IPS-18c (cell line): ENCODE measurements around the gene PLIN1.
"Not testable (repeated sequence)": the region's sequence is repeated elsewhere in the genome, so short reads cannot be mapped to it uniquely, and the experiment has no call there.

Experiments
- H3K4me3 ChIP-seq: 2 replicates; pipeline ENCODE4 v1.7.0; 2013; ENCODE audit warnings: low read depth, mild to moderate bottlenecking, low read length, moderate library complexity; ENCODE audit not compliant: insufficient read depth
- H3K9me3 ChIP-seq: one replicate; pipeline ENCODE4 v1.6.1; 2013; ENCODE audit warnings: mild to moderate bottlenecking, low read length, moderate library complexity; ENCODE audit not compliant: control insufficient read depth, insufficient read depth

PLIN1 gene, protein sequence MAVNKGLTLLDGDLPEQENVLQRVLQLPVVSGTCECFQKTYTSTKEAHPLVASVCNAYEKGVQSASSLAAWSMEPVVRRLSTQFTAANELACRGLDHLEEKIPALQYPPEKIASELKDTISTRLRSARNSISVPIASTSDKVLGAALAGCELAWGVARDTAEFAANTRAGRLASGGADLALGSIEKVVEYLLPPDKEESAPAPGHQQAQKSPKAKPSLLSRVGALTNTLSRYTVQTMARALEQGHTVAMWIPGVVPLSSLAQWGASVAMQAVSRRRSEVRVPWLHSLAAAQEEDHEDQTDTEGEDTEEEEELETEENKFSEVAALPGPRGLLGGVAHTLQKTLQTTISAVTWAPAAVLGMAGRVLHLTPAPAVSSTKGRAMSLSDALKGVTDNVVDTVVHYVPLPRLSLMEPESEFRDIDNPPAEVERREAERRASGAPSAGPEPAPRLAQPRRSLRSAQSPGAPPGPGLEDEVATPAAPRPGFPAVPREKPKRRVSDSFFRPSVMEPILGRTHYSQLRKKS

DNA sequence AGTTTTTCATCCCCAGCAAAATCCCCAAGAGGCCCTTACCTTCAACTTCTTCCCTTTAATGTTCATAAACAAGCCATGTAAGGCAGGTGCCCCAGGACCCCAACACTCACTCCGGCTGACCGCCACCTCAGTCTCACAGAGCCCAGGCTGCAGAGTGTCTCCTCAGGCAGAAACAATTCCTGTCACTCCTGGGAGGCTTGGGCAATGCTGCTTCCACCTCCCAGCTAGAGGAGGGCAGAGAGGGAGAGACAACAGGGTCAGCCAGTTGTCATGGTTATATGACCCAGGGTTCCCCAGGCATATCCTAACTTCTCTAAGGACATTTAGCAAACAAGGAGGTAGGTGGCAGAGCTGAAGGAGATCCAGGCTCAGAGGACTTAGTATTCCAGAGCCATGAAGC, at the start of gene PLIN1:
Gene PLIN1, minus strand, starts transcription at position 156 of the 400 bp plus-strand sequence. CDS start 1,878 bp downstream, outside the sequence.
- Histone ChIP-seq H3K4me3 (no peak within 1 kb of the TSS), H3K9me3 (no peaks in the 10 kb centered on the region)

DNA sequence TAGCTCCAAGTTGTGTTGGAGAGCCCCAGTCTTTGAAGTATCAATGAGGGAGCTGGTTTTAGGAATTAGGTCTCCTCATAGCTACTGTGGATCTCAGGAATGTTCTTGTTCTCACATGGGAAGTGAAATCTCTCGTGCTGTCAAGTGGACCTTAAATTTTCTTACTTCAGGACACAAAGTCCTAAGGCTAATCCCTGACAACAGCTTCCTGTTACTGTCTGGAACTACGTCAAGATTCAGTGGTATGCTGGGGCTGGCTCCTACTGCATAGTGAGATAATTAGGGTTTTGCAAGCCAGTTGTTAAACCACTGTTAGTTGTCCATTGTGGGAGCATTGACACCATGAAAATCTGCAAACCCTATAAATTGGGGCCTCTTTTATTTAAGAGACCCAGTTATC, 49.1 kb upstream of the PLIN1 start:
- no peaks in the 10 kb centered on the region for H3K9me3 ChIP-seq
- H3K4me3 ChIP-seq, result no peak overlapping the region

DNA sequence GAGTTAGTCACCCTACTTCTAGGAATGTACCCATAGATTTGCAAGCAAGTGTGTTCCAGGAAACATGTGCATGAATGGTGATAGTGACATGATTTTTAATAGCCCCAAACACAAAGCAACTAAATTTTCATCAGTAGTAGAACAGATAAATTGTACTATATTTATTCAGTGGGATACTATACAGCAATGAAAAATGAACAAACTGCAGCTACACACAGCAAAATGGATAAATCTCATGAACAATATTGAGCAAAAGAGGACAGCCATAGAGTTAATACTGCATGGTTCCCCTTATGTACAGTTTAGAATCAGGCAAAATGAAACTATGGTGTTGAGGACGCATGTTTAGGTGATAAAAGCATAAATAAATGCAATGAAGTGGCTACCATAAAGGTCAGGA, 45.9 kb upstream of the PLIN1 start:
- Histone ChIP-seq H3K9me3 (no peaks in the 10 kb centered on the region), H3K4me3 (no peak overlapping the region)

DNA sequence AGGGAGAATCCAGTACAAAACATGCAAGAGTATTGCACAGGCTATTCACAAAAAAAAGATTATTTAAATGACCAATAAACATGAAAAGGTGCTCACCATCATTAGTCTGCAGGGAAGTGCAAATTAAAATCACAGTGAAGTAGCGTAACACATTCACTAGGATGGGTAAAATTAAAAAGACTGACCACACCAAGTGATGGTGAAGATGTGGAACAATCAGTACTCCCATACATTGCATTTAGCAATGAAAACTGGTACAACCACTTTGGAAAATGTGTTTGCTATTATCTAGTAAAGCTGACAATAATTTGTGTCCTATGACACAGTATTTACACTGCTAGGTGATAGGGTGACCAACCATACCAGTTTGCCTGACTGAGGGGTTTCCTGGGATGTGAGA, 45.5 kb upstream of the PLIN1 start:
- Histone ChIP-seq H3K9me3 (no peaks in the 10 kb centered on the region), H3K4me3 (no peak overlapping the region)

DNA sequence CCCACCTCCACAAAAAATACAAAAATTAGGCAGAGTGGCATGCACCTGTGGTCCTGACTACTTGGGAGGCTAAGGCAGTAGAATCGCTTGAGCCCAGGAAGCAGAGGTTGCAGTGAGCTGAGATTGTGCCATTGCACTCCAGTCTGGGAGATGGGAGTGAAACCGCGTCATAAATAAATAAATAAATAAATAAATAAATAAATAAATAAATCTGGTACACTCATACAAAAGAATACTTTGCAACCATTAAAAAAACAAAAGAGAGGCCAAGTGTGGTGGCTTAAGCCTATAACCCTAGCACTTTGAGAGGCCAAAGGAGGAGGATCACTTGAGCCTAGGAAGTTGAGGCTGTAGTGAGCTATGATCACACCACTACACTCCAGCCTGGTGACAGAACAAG, 43.9 kb upstream of the PLIN1 start:
- Histone ChIP-seq H3K4me3 (no peak overlapping the region), H3K9me3 (no peaks in the 10 kb centered on the region)

DNA sequence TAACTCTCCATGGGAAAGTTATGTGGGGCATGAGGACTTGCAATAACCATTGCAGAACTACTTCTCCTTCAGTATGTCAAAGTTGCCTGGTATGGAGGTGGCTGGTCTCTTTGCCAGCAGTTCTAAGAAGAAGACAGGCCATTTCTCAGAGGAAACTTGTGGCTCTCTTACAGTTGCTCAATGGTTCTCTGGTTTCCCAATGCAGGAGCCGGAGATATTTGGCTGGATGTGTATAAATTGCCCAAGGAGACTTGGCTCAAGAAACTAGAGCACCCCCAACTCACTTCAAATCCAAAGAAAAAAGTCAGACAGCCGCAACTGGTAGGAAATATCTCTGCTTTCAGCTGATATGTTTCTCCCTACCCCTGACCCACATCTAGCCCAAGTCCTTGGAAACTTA, 35.6 kb upstream of the PLIN1 start:
- no peaks in the 10 kb centered on the region for H3K9me3 ChIP-seq

DNA sequence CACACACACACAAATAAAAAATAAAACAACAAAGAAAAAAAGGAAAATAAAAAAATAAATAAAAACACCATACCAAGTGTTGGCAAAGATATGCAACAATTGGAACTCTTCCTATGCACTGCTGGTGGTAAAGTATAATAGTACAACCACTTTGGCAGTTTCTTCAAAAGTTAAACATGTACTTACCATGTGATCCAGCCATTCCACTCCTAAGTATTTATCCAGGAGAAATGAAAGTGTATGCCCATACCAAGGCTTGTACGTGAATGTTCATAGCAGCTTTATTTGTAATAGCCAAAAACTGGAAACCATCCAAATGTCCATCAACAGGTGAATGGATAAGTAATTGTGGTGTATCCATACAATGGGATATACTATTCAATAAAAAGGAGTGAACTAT, 28.4 kb upstream of the PLIN1 start:
- Histone ChIP-seq H3K9me3 (no peaks in the 10 kb centered on the region), H3K4me3 (no peak overlapping the region)

More for the DNA sequence above, 35.6 kb upstream of the PLIN1 start:
- H3K4me3 ChIP-seq, result no peak overlapping the region

DNA sequence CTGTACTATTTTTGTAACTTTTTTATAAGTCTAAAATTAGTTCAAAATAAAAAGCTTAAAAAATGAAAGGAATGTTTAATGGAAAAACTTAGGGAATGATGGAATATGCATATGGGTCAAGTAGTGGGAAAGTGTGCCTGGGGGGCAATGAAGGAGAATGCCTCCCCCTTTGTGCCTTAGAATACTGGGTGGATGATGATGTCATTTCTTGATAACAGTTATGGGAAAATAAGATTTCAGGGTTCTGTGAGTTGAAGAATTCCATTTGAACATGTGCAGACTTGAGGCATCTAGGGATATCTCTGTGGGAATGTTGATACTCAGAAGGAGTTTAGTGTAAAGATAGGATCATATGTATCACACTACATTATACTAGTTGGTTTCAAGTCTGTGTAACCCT, 25.2 kb upstream of the PLIN1 start:
- Histone ChIP-seq H3K4me3 (no peak overlapping the region), H3K9me3 (no peaks in the 10 kb centered on the region)

DNA sequence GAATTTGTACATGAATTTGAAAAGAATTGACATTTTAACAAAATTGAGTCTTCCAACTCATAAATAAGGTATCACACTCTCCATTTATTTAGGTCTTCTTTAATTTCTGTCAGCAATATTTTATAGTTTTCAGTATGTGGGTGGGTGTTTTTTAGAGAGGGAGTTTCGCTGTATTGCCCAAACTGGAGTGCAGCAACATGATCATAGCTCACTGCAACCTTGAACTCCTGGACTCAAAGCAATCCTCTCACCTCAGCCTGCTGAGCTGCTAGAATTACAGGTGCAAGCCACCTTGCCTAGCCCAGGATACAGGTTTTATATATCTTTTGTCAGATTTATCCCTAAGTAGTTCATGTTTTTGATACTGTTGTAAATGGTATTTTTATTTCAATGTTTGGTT, 16.0 kb upstream of the PLIN1 start:
- Histone ChIP-seq H3K4me3 (no peak overlapping the region), H3K9me3 (no peaks in the 10 kb centered on the region)

DNA sequence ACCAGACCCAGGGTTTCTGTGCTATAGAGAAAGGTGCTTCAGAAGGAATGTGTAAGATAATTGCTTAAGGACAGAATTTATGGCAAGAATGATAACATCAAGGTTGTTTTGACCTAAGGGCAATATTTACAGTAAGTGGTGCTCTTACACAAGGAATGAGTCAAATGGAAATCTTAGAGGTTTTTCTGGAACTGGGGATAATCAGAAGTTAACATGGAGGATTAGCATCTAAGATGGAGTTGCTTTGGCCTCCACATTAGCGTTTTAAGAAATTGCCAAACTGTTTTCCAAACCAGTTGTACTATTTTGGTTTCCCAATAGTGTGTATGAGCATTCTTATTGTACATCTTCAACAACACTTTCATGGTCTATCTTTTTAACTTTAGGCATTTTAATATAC, 14.5 kb upstream of the PLIN1 start:
- Histone ChIP-seq H3K4me3 (no peak overlapping the region), H3K9me3 (no peaks in the 10 kb centered on the region)

DNA sequence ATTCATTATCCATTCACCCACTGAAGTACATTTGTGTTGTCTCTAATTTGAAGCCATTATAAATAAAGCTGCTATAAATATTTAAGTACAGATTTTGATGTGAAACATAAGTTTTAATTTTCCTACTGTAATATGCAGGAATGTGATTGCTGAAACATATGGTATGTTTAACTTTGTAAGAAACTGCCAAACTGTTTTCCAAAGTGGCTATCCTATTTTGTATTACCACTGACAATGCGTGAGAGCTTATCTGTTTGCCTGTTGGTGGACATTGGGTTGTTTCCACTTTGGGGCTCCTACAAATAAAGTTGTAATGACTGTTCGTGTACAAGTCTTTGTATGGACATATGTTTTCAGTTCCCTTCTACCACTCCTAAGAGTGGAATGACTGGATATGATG, 13.9 kb upstream of the PLIN1 start:
- H3K9me3 ChIP-seq, result no peaks in the 10 kb centered on the region
- no peak overlapping the region for H3K4me3 ChIP-seq

DNA sequence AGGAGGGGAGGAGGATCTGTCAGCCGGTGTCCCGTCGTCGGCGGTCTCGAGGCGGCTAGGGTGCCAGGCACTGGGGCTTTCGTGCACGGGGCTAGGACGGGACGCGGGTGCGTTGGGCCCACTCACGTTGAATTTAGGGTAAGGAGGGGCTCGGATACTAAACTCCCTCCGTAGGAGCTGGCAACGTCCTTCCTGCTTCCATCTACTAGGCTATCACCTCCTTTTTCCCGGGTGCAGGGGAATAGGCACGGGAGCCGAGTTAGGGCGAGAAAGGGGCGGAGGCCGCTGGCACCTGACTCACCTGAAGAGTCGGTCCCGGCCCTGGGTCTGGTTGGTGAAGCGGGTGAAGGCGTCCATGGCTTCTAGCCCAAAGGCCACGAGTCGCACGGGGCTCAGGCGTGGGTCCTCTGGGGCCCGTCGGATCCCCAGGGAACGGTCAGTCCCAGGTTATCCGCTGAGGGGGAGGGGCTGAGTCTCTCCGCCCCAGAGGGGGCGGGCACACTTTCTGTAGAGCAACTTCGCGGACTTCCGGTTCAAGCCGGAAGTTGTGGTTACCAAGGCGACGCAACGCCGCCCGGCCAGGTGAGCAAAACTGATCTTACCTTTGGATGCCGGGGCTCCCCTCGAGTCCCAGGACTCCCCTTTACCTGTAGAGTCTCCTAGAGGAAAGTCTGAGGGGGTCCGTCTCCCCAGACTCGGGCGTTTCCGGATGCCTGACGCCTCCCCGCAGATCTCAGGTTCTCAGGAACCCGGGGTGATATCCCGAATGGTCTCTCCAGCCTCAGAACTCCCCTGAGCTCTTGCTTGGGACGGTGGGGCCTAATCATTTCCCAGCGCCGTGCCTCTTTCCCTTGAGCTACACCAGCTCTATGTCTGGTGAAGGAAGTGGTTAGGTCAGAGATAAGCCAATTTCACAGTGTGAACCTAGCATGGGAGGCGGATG, 11.4 kb upstream of the PLIN1 start, which contains the start of the genes PEX11A and WDR93:
Gene PEX11A, minus strand, starts transcription at position 479 of the 943 bp plus-strand sequence. Its CDS starts 122 bp downstream, at position 357.
Gene WDR93, plus strand, starts transcription at position 536 of the 943 bp plus-strand sequence. CDS start 10,936 bp downstream, outside the sequence.
- Histone ChIP-seq H3K4me3 (peak within 1 kb of the TSS; percentile 70), H3K9me3 (no peaks in the 10 kb centered on the region)

DNA sequence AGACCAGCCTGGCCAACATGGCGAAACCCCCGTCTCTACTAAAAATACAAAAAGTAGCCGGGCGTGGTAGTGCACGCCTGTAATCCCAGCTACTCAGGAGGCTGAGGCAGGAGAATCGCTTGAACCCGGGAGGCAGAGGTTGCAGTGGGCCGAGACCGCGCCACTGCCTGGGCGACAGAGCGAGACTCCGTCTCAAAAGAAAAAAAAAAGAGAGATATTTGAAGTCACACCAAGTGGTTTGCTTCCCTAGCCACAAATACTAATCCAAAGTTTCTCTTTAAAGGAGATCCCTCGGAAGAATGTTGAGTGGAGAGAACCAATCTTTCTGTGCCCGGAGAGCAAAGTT, 10.7 kb upstream of the PLIN1 start:
- H3K9me3 ChIP-seq, result not testable (repeated sequence)
- H3K4me3 ChIP-seq, result peak overlapping the region; percentile 70

DNA sequence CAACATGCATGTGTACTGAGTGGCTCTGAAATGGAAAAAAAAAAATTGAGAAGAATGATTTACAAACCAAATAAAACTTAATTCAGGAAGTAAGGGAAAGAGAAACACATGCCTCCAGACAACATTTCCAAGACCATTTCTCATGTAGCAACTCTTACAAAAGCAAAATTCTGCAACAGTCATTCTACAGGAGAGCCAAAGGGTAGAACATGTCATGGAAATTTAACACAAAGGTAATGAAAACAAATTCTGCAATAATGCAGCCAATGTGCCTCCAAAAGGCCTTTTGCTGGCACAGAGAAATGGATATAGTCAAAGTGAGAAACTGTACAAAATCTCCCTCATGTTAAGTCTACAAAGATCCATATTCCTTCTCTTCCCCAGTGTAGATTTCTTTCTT, 7.4 kb upstream of the PLIN1 start:
- no peaks in the 10 kb centered on the region for H3K9me3 ChIP-seq

DNA sequence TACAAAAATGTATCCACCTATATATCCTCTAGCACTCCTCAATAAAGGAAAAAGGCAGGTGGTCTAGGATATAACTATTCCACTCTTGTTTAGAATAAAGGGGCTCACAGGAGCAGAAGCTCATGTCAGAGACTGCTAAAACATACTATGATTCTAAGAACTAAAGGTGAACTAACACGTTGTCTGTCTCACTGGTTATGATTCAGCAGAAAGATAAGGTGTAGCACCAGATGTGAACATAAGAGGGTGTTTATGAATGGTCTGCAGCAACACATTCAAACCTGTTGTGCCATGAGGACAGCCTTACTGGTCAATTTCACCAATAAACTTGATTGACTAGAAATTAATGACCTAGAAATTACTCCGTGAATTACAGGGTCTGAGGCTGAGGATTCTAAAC, 6.8 kb upstream of the PLIN1 start:
- H3K4me3 ChIP-seq, result no peak overlapping the region
- H3K9me3 ChIP-seq, result no peaks in the 10 kb centered on the region

More for the DNA sequence above, 7.4 kb upstream of the PLIN1 start:
- no peak overlapping the region for H3K4me3 ChIP-seq

DNA sequence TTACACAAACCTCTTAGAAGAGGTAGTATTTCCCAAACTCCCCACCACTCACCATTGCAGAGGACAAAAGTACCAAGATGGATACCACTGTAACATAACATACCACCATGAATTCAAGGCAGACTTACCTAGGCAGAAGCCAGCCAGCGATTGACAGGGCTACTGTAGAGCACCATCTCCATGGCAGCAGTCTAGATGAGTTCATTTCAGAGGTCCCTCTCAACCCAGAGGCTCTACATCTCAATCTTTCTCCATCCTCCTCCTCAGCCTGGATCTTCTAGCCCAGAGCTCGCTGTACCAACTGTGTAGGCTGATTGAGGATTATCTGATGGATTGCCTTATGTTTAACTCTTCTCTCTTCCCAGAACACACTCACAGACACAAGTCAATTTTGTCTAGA, 2.0 kb upstream of the PLIN1 start:
- H3K9me3 ChIP-seq, result no peaks in the 10 kb centered on the region
- H3K4me3 ChIP-seq, result no peak overlapping the region

DNA sequence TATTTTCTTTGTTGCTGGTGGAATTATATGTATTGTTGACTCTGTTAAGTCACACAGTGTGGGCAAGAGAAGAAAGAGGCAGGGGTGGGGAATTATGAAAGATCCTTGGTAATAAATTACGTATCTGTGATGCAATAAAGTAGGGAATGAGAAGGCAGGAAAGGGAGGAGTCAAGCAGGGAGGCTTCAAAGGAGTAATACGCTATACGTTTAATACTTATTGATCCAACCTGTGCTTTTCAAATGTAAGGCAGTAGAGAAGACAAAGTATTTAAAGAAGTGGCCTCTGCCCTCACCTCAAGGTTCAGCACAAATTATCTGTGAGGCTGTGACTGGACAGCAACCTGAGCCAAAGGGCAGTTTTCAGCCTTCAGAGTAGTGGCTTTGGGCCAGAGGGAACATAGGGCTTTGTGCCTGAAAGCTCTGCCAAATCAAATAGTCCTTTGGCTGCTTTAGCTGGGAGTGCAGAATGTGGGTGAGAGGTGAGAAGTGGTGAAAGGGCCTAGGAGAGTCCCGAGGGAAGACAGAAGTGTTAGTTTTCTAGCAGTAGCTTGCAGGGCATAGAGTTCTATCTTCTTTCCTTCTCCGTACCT, 1.2 kb upstream of the PLIN1 start:
- no peaks in the 10 kb centered on the region for H3K9me3 ChIP-seq
- H3K4me3 ChIP-seq, result no peak overlapping the region
